Peyer's patch (tissue), 4 donors: ENCODE data around the gene DCANP1.

Experiments
- CTCF ChIP-seq, 6 experiments: fragments of 450-650 bp in 4 of 6; fragments of 200-600 bp in 2 of 6; sonication (generic) in 1 of 6; IDR thresholded peaks; one replicate each; pipeline ENCODE4 v1.5.1; 2017 to 2019; ENCODE audit warnings: antibody characterized with exemption in 6 of 6, mild to moderate bottlenecking in 3 of 6, moderate library complexity in 1 of 6
- POLR2A ChIP-seq, 2 donors: fragments of 450-650 bp; IDR thresholded peaks; one replicate each; pipeline ENCODE4 v1.5.1; 2017; ENCODE audit warnings: antibody characterized with exemption in 2 of 2, mild to moderate bottlenecking in 2 of 2, moderate library complexity in 2 of 2

GRCh38 chr5:135490245-135491037 is 43.3 kb upstream of the DCANP1 start:
- no peak for TF ChIP-seq CTCF (IDR thresholded peaks at IDR 0.05)
- TF ChIP-seq POLR2A (IDR thresholded peaks at IDR 0.05), result no peak
